Measurements from ENCODE around the gene SYNRG.

GRCh38 chr17:37648555-37648954 lies 39.3 kb upstream of the SYNRG start:
- TF ChIP-seq HMGXB4 (CRISPR knock-in tag; IDR thresholded peaks at IDR 0.05; ENCODE audit: borderline replicate concordance in 1 of 2, low read depth in 1 of 2) (no peak), SMAD3 (CRISPR knock-in tag; IDR thresholded peaks at IDR 0.05) (no peak), ETV6 (CRISPR knock-in tag; conservative IDR thresholded peaks at IDR 0.05) (no peak), NFIC (IDR thresholded peaks at IDR 0.05; ENCODE audit: low read length) (no peak), EZH2 (conservative IDR thresholded peaks at IDR 0.05; ENCODE audit: low read depth, low read length) (no peak), ARID5B (CRISPR knock-in tag; IDR thresholded peaks at IDR 0.05) (no peak), ZNF317 (CRISPR knock-in tag; IDR thresholded peaks at IDR 0.05) (no peak), POLR2A (IDR thresholded peaks at IDR 0.05; ENCODE audit: insufficient read depth in 1 of 2, low read depth in 2 of 2, low read length in 2 of 2) (no peak), SPEN (CRISPR knock-in tag; IDR thresholded peaks at IDR 0.05; ENCODE audit: low read depth) (no peak), PBX3 (CRISPR knock-in tag; IDR thresholded peaks at IDR 0.05; ENCODE audit: borderline replicate concordance) (no peak), RFX5 (IDR thresholded peaks at IDR 0.05; ENCODE audit: low read depth, low read length) (no peak), ZNF251 (CRISPR knock-in tag; IDR thresholded peaks at IDR 0.05) (no peak), ZBTB39 (CRISPR knock-in tag; IDR thresholded peaks at IDR 0.05) (no peak)

Data from HepG2 (cell line).